SU-DHL-6 (cell line): ENCODE measurements around the gene SLC1A5.

ENCODE experiments used
- CTCF ChIP-seq: fragments of 200-600 bp; sonication (generic); IDR thresholded peaks from one replicate; pipeline ENCODE4 v1.5.1; 2017; ENCODE audit warnings: antibody characterized with exemption, mild to moderate bottlenecking, low read length, moderate library complexity; ENCODE audit not compliant: insufficient read depth, poor library complexity, severe bottlenecking
- EZH2phosphoT487 ChIP-seq: fragments of 200-600 bp; sonication (generic), shearing (Covaris generic); conservative IDR thresholded peaks from 2 replicates; pipeline ENCODE4 v1.6.1; 2018; ENCODE audit warnings: mild to moderate bottlenecking, antibody characterized with exemption, low read length, moderate library complexity, mixed read lengths

DNA sequence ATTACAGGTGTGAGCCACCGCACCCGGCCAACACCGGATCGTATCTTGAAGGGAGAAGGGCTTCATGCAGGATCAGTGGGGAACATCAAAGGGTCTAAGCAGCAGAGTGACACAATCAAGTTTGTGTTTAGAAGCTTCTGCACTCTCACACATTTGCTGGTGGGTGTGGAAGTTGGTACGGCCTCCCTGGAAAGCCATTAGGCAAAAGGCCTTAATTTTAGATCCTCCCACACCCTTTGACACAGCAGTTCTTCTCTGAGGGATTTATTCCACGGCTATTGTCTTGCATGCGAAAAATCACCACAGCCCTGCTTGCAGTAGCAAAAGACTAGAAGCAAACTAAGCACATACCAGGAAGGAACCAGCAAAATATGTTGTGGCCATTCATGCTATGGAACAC lies 18.3 kb upstream of the SLC1A5 start:
- TF ChIP-seq CTCF (no peak), EZH2phosphoT487 (no peak)
